Left colon (tissue), 2 donors: ENCODE data around the gene CNOT4. TPM values are rescaled to one million over a fixed set of nuclear protein-coding genes. Genes with fewer than 3 reads are reported as not detected.
A peak's percentile ranks its signal among the peaks of the same experiment; 100 is the strongest.
"Not testable (repeated sequence)": the region's sequence is repeated elsewhere in the genome, so short reads cannot be mapped to it uniquely, and the experiment has no call there.

Experiments
- ATAC-seq: fragments of 200-7000 bp; cut with Tn5 transposase; one replicate; pipeline ENCODE4 v1.9.1; 2020; ENCODE audit warnings: mild to moderate bottlenecking, moderate library complexity
- DNase-seq, 2 donors: peaks; one replicate each; pipeline ENCODE4 v3.0.0-alpha.2; 2020
- intact Hi-C, 2 donors: fragments of 100-400 bp; cut with DNase I in 1 of 2; cut with micrococcal nuclease in 1 of 2; formaldehyde crosslinking; loops; one replicate each; pipeline versions ENCODE4 v1.11.2 to v1.14.0; 2022; cut with DNase I, micrococcal nuclease
- total RNA-seq, 2 donors: library from RNA; stranded (reverse); fragmentation: NEBNext Ultra II Directional; extraction: Animal tissue kit (Norgen Biotek cat#: 25700); gene quantifications; one replicate each; pipeline ENCODE4 v1.2.1, GENCODE V29; 2021
- donor health status: DM: no; HTN: no; CAD: no.
- donor health status: DM: yes; HTN: yes; CAD: no.

Gene CNOT4
- total RNA-seq, 2 donors from 2014 or later: 17.4 to 21.0 TPM

DNA sequence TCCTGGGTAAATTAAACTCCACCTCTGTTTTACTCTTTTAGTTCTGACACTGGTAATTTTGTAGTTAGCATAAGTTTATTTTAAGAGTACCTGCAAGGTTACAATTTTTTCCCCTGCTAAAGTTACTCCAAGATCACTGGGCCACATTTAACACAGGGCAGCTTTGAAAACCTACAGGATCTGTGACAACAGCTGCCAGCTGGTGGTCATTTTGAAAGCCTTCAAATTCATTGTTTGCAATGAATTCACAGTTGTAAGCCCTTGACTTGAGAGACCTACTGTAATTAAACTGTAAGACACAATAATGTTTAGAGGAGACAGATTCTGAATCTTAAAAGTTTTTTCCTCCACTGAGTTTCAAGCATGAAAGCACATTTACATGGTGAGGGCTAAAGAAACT, 129.6 kb downstream of the CNOT4 start:
- ATAC-seq (no peak), DNase-seq (no peak)
- intact Hi-C loops: no loop called here

- intact Hi-C loops: no loop called here
- DNase-seq (no peak), ATAC-seq (no peak)
Measured at GRCh38 chr7:135377171-135377570, 132.7 kb downstream of the CNOT4 start.

GRCh38 chr7:135375908-135376699, 133.8 kb downstream of the CNOT4 start:
- ATAC-seq (peak; percentile 69), DNase-seq (no peak)
- intact Hi-C loops: no loop called here

GRCh38 chr7:135374736-135375135, 135.2 kb downstream of the CNOT4 start:
- ATAC-seq (no peak), DNase-seq (no peak)
- intact Hi-C loops: no loop called here

DNA sequence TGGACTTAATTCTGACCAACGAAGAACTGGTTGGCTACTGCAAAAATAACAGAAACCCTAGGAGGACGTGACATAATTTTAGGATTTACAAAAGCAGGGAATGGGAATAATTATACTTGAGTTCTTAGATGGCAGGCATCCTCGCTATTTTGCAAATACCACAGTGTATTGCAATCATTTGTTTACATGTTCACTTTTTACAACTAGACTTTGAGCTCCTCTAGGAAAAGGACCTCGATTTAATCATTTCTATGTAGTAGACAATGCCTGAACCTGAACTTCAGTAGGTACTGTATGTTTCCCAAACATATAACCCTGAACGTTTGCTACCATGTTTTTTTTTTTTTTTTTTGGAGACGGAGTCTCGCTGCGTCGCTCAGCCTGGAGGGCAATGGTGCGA, 137.7 kb downstream of the CNOT4 start:
- DNase-seq: no peak
- peak; percentile 50 for ATAC-seq
- intact Hi-C loops: no loop called here

GRCh38 chr7:135370656-135371055, 139.2 kb downstream of the CNOT4 start:
- no peak for DNase-seq
- intact Hi-C loops: no loop called here
- no peak for ATAC-seq

DNA sequence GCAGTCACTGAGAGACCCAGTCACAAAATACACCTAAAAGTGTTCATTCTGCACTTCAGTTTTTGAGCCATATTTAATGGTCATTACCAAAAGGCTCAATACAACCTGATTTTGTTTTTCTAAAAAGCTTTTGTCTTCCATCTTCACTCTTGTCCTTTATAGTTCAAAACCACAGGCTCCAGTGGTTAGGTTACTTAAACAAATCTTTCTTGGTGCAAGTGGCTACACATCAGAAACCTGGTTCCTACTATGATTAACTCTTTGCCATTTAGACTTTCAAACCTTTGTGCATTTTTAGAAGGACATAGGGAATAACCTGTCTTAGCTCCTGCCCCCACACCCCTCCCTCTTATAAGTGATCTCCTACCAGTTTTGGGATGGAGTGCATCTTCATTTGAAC, 140.5 kb downstream of the CNOT4 start:
- intact Hi-C loops: no loop called here
- no peak for DNase-seq
- no peak for ATAC-seq

DNA sequence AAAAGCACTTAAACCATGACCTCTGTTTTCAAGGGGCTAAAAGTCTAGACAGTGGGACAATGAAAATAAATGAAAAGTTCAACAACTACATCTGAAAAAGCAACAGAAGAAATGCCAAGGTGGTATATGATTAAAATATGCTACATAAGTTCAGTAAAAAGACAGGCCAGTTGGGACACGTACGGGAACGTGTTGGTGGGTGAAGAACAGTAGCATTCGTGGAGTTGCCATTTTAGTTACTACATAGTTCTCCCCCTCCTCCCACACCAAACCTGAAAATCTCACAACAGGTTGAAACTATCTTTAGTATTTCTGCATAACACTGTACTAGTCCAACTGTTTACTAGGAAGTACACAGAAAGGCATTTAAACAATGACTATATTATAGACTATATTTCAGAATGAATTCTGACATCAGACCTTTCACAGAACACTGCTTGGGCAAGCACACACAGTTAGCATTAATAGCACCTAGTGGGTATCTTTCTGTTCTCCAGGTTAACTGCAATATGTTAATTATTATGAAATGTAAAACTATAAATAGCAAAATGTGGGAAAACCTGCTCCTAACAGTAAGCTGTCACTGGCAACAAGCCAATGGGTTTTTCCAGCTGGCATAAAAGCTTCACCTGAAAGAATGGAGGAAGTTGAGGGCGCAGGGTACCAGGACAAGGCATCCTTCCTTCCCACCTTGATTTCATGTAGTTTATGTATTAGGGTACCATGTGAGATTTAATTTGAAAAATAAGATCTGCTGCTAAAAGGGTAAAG, 141.3 kb downstream of the CNOT4 start:
- no peak for ATAC-seq
- intact Hi-C loops: no loop called here
- DNase-seq: peak in 1 of 2 donors; percentile 6

- DNase-seq (no peak), ATAC-seq (no peak)
- intact Hi-C loops: no loop called here
Measured at GRCh38 chr7:135366843-135367508, 142.9 kb downstream of the CNOT4 start.

DNA sequence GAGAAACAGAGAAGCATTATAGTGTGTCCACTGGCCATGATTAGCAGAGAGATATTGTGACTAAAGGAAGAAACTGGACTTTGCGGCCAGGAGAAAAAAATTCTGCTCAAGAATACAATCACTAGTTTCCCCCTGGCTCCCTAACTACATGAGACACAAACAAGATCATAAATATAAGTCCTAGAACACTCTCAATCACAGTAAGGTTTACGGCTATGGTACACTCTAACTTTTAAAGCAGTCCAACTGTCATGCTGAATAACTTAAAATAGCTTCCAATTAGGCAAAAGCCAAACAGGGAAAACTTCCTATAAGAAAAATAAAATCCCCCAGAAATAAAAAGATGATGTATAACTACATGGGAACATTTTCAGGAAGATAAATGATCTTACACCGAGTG, 144.2 kb downstream of the CNOT4 start:
- ATAC-seq (no peak), DNase-seq (no peak)
- intact Hi-C loops: no loop called here

GRCh38 chr7:135364206-135364605, 145.7 kb downstream of the CNOT4 start:
- no peak for DNase-seq
- intact Hi-C loops: no loop called here

DNA sequence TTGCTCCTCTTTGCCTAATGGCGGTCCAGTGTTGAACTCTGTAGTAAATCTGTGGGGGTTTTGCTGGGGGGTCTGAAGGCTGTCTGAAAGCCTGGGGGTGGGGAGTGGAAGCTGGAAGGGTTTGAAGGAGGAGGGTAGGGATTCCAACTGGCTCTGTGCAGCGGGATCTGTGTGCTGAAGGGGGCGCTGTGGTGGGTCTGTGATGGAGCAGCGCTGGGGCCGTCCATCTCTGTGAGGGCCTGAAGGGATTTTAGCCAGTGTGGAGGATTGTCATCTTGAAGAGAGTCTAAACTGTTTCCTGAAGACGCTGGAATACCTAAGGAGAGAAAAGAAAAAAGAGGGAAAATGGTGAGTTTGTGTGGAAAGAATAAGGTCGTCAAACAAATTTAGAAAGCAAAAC, 147.0 kb downstream of the CNOT4 start:
- DNase-seq (no peak), ATAC-seq (no peak)
- intact Hi-C loops: no loop called here

More at GRCh38 chr7:135364206-135364605, 145.7 kb downstream of the CNOT4 start:
- no peak for ATAC-seq

GRCh38 chr7:135361788-135362187, 148.1 kb downstream of the CNOT4 start:
- intact Hi-C loops: no loop called here
- DNase-seq: no peak
- ATAC-seq: no peak

- DNase-seq (no peak), ATAC-seq (no peak)
- intact Hi-C loops: no loop called here
Measured at GRCh38 chr7:135359615-135360014, 150.3 kb downstream of the CNOT4 start.

DNA sequence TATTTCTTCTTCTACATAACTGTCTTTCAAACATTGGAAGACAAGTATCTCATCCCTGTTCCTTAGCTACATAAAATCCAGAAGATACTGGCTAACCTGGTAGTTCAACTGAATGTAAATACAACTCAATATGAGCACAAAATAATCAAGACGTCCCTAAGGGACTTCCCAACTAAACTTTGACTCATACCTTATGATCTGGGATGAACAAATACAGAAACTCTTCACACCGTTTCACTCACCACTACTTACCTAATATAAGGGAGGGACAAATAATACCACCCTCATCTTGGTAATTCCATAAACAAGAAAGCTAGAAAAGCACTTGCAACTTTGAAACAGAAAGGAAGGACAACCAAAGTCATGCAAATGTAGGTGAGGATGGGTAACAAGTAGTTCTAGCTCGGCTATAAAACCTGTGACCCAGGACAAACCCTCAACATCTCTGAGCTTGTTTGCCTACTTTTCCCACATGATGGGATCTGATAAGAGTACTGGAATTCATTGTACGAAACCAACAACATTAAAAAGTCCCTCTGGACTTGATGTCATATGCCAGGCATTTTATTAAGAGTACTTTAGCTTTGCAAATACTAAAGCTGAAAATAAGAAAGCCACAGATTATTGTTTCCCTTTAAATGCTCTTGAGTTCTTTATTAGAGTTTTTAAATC, 154.4 kb downstream of the CNOT4 start:
- no peak for ATAC-seq
- no peak for DNase-seq
- intact Hi-C loops: no loop called here

- intact Hi-C loops: no loop called here
- DNase-seq (no peak), ATAC-seq (no peak)
Measured at GRCh38 chr7:135353832-135354231, 156.1 kb downstream of the CNOT4 start.

DNA sequence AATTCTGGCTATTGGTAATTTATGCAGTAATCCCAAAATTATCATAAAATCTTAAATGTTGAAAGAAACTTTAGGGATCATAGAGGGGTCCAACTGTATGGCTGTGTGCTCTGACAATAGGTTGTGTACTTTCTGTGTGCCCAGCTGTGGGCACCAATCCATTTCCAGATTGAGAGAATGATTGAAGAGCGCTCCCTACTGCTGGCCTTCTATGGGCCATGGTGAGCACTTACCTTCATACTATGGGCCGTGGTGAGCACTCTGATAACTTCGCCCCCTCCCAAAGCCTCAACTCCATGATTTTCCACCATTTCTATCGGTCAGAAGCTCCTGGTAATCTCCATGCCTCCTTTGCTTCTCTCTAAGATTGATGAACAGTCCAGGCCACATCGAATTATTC, 157.6 kb downstream of the CNOT4 start:
- no peak for ATAC-seq
- no peak for DNase-seq
- intact Hi-C loops: no loop called here

GRCh38 chr7:135351070-135351469, 158.8 kb downstream of the CNOT4 start:
- intact Hi-C loops, ATAC-seq, DNase-seq: not testable (repeated sequence)

DNA sequence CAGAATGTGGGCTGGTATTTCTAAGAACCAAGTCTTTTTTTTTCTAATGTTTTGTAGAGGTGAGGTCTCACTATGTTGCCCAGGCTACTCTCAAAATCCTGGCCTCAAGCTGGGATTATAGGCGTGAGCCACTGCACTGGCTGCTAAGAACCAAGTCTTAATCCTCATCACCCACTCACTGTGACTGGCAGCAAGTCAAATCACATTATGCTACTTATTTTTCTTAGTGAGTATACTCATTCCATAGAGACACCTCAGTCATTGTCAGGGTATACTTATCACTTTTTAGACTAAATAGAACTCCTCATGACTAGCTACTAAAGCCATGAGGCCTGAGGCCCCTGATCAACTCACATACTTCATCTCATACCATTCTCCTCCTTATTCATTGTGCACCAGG, 160.2 kb downstream of the CNOT4 start:
- no peak for ATAC-seq
- no peak for DNase-seq
- intact Hi-C loops: no loop called here
